ENCODE data around the gene SLC39A2. TPM values are rescaled to one million over a fixed set of nuclear protein-coding genes. Genes with fewer than 3 reads are reported as not detected.
"Not testable (repeated sequence)": the region's sequence is repeated elsewhere in the genome, so short reads cannot be mapped to it uniquely, and the experiment has no call there.

SLC39A2 gene
- total and polyA plus RNA-seq, 2 donors = 0.47 to 1.2 TPM

GRCh38 chr14:21009721-21010120 is 10.6 kb downstream of the SLC39A2 start:
- H3K4me3 ChIP-seq (ENCODE audit: low read depth, low read length); H3K36me3 ChIP-seq (ENCODE audit: insufficient read depth); H3K27ac ChIP-seq (ENCODE audit: low read depth); DNase-seq (ENCODE audit: extremely low spot score); H3K4me1 ChIP-seq (ENCODE audit: insufficient read depth): not testable (repeated sequence)
- 25% methylated on average over 3 of the region's 3 CpGs for WGBS

DNA sequence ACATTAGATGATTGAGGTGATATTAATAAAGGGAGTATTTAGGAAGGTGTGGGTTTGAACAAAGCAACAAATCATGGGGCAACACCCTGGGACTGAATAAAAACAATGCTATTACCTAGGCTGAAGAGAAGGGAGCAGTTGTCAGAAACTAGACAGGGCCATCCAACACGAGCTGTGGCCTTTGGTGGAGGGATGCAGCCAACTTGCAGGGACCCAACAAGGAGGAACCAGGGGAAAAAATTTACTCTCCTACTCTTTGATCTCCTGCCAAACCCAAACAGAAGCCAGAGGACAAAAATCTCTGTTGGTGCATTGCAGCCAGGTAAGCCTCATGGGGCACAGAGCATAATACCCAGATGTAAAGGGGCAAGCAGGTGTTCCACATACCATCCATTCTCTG is 12.0 kb downstream of the SLC39A2 start:
- H3K27ac ChIP-seq (ENCODE audit: low read depth) = no peak overlapping the region
- H3K4me3 ChIP-seq (ENCODE audit: low read depth, low read length) = no peak overlapping the region
- H3K4me1 ChIP-seq (ENCODE audit: insufficient read depth) = no peaks in the 10 kb centered on the region
- DNase-seq (ENCODE audit: extremely low spot score) = no peak
- 80% methylated on average over 1 of the region's 1 CpG for WGBS
- H3K36me3 ChIP-seq (ENCODE audit: insufficient read depth) = no peaks in the 10 kb centered on the region

GRCh38 chr14:21014761-21015190 is 15.7 kb downstream of the SLC39A2 start:
- Histone ChIP-seq H3K27ac (ENCODE audit: low read depth) (no peak overlapping the region), H3K4me3 (ENCODE audit: low read depth, low read length) (no peak overlapping the region), H3K4me1 (ENCODE audit: insufficient read depth) (no peaks in the 10 kb centered on the region), H3K36me3 (ENCODE audit: insufficient read depth) (peaks cover 3% of the 10 kb centered on the region)
- 1% methylated on average over 4 of the region's 4 CpGs for WGBS
- DNase-seq (ENCODE audit: extremely low spot score) = peak; percentile 84

DNA sequence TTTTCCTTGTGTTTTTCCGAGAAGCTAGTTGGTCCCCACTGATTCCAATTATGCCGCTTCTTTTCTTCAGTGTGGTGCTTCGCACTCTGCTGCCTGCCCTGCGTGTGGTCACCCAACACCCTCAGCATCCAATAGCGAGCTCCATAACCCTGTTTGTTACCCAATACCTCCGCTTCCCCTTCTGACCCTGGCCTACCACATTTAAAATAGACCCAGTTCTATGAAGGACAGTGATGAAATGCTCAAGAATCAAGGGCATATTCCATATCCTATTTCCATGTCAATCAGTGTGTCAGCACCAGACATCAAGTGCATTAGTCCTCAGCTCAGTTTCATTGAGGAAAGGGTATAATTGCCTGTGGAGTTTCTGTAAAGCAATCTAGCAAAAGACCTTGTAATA is 16.2 kb downstream of the SLC39A2 start:
- Histone ChIP-seq H3K4me1 (ENCODE audit: insufficient read depth) (no peaks in the 10 kb centered on the region), H3K4me3 (ENCODE audit: low read depth, low read length) (no peak overlapping the region), H3K36me3 (ENCODE audit: insufficient read depth) (peaks cover 3% of the 10 kb centered on the region), H3K27ac (ENCODE audit: low read depth) (no peak overlapping the region)
- WGBS = 74% methylated on average over 6 of the region's 6 CpGs
- no peak for DNase-seq (ENCODE audit: extremely low spot score)

GRCh38 chr14:21016413-21017190 is 17.5 kb downstream of the SLC39A2 start:
- no peaks in the 10 kb centered on the region for H3K4me1 ChIP-seq (ENCODE audit: insufficient read depth)
- H3K4me3 ChIP-seq (ENCODE audit: low read depth, low read length) = no peak overlapping the region
- H3K36me3 ChIP-seq (ENCODE audit: insufficient read depth) = peaks cover 5% of the 10 kb centered on the region
- WGBS = 70% methylated on average over 9 of the region's 9 CpGs
- DNase-seq (ENCODE audit: extremely low spot score) = no peak
- H3K27ac ChIP-seq (ENCODE audit: low read depth) = no peak overlapping the region

DNA sequence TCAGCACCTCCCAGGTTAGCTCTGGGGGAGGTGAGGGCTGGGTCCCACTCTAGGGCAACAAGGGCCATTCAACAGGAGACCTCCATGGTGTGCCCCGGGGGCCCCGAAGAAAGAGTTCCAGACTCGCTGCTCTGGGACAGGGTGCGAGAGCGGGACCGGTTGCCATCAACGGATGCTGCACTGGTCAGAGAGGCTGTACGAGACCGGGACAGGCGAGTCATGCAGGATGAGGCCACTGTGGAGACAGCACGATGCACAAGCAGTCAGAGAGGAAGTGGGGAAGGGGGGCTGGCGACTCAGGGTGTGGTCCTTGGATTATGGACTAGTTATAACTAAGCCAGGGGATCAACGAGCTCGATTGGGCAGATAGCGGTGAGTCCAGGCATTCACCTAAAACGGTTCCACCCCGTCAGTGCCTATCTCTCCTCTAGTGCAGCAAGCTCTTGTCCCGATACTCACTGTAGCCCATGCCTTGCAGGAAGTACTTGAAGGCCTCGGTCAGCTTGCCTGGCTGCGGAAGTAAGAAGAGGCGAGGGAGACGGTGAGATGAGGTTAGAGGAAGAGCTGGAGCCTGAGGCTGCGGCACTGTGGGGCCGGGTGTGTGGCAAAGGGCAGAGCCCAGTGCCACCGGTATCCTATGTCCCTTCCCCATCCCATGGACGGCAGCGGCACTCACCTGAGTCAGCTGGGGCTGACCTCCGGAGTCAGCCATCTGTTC is 18.6 kb downstream of the SLC39A2 start:
- no peak for DNase-seq (ENCODE audit: extremely low spot score)
- 67% methylated on average over 28 of the region's 28 CpGs for WGBS
- Histone ChIP-seq H3K4me3 (ENCODE audit: low read depth, low read length) (no peak overlapping the region), H3K4me1 (ENCODE audit: insufficient read depth) (no peaks in the 10 kb centered on the region), H3K27ac (ENCODE audit: low read depth) (no peak overlapping the region), H3K36me3 (ENCODE audit: insufficient read depth) (peaks cover 5% of the 10 kb centered on the region)

DNA sequence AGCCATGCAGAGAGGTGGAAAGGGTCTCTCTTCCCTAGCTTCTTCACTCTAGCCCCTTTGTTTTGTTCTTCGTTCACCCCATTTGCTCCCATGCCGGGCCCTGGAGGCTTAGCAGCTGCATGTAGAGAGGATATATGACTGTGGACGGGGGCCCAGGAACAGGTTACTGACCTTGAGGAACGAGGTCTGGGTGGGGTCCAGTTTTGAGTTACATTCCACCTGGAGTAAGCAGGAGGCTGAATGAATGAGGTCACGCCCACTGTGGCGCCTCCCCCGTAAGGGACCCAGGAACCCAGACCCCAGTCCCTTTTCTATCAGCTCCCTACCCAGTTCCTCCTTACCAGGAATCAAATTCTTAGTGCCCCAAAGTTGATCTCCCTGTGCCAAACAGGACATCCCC is 19.2 kb downstream of the SLC39A2 start:
- 79% methylated on average over 7 of the region's 7 CpGs for WGBS
- Histone ChIP-seq H3K4me1 (ENCODE audit: insufficient read depth) (no peaks in the 10 kb centered on the region), H3K4me3 (ENCODE audit: low read depth, low read length) (no peak overlapping the region), H3K36me3 (ENCODE audit: insufficient read depth) (peaks cover 5% of the 10 kb centered on the region), H3K27ac (ENCODE audit: low read depth) (no peak overlapping the region)
- DNase-seq (ENCODE audit: extremely low spot score) = no peak

- WGBS = 92% methylated on average over 3 of the region's 3 CpGs
- Histone ChIP-seq H3K4me3 (ENCODE audit: low read depth, low read length) (no peak overlapping the region), H3K36me3 (ENCODE audit: insufficient read depth) (peaks cover 5% of the 10 kb centered on the region), H3K27ac (ENCODE audit: low read depth) (no peak overlapping the region), H3K4me1 (ENCODE audit: insufficient read depth) (no peaks in the 10 kb centered on the region)
- no peak for DNase-seq (ENCODE audit: extremely low spot score)
Measured at GRCh38 chr14:21018781-21019180, 19.7 kb downstream of the SLC39A2 start.

- Histone ChIP-seq H3K27ac (ENCODE audit: low read depth) (no peak overlapping the region), H3K4me1 (ENCODE audit: insufficient read depth) (no peaks in the 10 kb centered on the region), H3K36me3 (ENCODE audit: insufficient read depth) (peaks cover 5% of the 10 kb centered on the region), H3K4me3 (ENCODE audit: low read depth, low read length) (no peak overlapping the region)
- 65% methylated on average over 1 of the region's 1 CpG for WGBS
- no peak for DNase-seq (ENCODE audit: extremely low spot score)
Measured at GRCh38 chr14:21019366-21019765, 20.3 kb downstream of the SLC39A2 start.

GRCh38 chr14:21020977-21021545 is 22.0 kb downstream of the SLC39A2 start:
- no peak overlapping the region for H3K4me3 ChIP-seq (ENCODE audit: low read depth, low read length)
- peaks cover 5% of the 10 kb centered on the region for H3K36me3 ChIP-seq (ENCODE audit: insufficient read depth)
- WGBS = 84% methylated on average over 5 of the region's 5 CpGs
- no peaks in the 10 kb centered on the region for H3K4me1 ChIP-seq (ENCODE audit: insufficient read depth)
- H3K27ac ChIP-seq (ENCODE audit: low read depth) = no peak overlapping the region
- DNase-seq (ENCODE audit: extremely low spot score) = no peak

DNA sequence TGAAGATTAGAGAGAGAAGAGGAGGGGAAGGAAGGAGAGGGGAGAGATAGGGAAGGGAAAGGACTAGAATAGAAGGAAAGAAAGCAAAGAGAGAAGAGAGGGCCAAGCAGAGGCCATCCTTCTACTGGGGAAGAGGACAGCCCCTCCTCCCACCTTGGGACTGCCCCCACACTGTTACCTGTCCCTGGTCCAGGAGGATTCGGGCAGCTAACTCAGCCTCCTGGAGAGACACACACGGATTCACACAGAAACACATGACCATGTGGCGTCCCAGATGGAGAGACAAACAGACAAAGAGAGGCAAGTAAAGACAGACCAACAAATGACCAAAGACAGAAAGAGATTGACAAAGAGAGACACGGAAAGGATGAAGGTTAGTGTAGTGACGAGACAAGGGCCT is 23.6 kb downstream of the SLC39A2 start:
- DNase-seq (ENCODE audit: extremely low spot score) = no peak
- Histone ChIP-seq H3K4me1 (ENCODE audit: insufficient read depth) (no peaks in the 10 kb centered on the region), H3K4me3 (ENCODE audit: low read depth, low read length) (no peak overlapping the region), H3K27ac (ENCODE audit: low read depth) (no peak overlapping the region), H3K36me3 (ENCODE audit: insufficient read depth) (peaks cover 5% of the 10 kb centered on the region)
- 80% methylated on average over 5 of the region's 5 CpGs for WGBS

GRCh38 chr14:21023174-21023573 is 24.1 kb downstream of the SLC39A2 start:
- H3K27ac ChIP-seq (ENCODE audit: low read depth) = no peak overlapping the region
- 53% methylated on average over 7 of the region's 7 CpGs for WGBS
- no peaks in the 10 kb centered on the region for H3K4me1 ChIP-seq (ENCODE audit: insufficient read depth)
- DNase-seq (ENCODE audit: extremely low spot score) = no peak
- H3K4me3 ChIP-seq (ENCODE audit: low read depth, low read length) = no peak overlapping the region
- H3K36me3 ChIP-seq (ENCODE audit: insufficient read depth) = peaks cover 3% of the 10 kb centered on the region

- Histone ChIP-seq H3K36me3 (ENCODE audit: insufficient read depth) (peaks cover 2% of the 10 kb centered on the region), H3K4me1 (ENCODE audit: insufficient read depth) (no peaks in the 10 kb centered on the region), H3K27ac (ENCODE audit: low read depth) (no peak overlapping the region), H3K4me3 (ENCODE audit: low read depth, low read length) (peak overlapping the region; percentile 87)
- DNase-seq (ENCODE audit: extremely low spot score) = no peak
- 19% methylated on average over 17 of the region's 17 CpGs for WGBS
Measured at GRCh38 chr14:21023817-21024584, 24.9 kb downstream of the SLC39A2 start.

All from urinary bladder (tissue), 4 donors.